ENCODE results near the gene AKAP8L.
"Not testable (repeated sequence)": the region's sequence is repeated elsewhere in the genome, so short reads cannot be mapped to it uniquely, and the experiment has no call there.

Gene AKAP8L

DNA sequence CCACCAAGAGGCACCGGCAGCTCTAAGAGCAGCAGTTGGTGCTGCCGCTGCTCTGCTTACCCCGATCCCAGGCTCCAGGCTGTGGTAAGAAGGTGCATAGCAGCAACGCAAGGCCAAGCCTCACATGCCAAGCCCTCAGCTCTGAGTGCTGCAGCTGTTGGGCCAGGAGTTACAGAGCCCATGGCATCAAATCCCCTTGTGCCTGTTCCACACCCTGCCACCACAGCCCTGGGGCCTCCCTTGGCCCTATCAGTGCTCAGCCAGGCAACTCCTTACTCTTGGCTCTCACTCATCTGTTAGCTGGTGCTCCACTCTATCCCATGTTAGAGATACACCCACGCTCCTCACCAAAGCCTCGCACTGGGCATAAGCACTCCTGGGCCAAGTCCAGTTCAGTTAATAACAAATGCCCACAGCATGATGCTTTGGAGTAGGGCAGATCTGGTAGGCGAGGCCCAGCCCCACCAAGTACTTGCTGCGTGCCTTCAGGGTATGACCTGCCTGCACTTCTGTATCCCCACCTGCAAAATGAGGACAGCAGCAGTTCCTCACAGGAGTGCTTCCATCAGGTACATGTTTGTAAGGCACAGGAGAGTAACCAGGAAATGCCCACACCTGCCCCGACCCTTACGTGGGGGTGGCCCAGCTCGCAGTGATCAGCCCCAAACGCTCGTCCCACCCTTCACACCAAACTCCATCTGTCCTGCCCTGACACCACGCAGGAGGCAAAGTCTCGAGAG lies 16.2 kb downstream of the AKAP8L start:
- Mint-ChIP-seq H3K36me3 (peaks cover 25% of the 10 kb centered on the region), H3K4me3 (no peak overlapping the region), H3K4me1 (peaks cover 6% of the 10 kb centered on the region), H3K9me3 (no peaks in the 10 kb centered on the region), H3K27ac (no peak overlapping the region), H3K27me3 (no peaks in the 10 kb centered on the region)
- CTCF ChIA-PET: interaction anchor here (0.8 kb wide), 1 partner anchor 16 kb away, joined by 3 read pairs; the partner anchor contains the start of gene AKAP8L
- no peak for DNase-seq

DNA sequence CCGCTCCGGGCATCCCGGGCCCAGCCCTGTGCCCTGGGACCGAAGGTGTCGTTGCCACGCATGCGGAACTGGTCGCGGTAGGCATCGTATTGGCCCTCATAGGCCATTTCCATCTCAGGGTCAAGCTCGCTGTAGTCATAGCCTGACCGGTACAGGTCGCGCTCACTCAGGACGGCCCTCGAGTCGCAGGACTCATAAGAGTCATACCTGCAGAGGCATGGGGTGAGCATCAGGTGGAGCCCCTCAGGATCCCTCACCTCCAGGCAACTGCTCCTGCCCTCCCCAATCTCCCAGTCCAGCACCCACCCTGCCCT lies 17.4 kb downstream of the AKAP8L start:
- CTCF ChIA-PET: interaction anchor here (0.8 kb wide), 1 partner anchor 17 kb away, joined by 3 read pairs; the partner anchor contains the start of gene AKAP8L

DNA sequence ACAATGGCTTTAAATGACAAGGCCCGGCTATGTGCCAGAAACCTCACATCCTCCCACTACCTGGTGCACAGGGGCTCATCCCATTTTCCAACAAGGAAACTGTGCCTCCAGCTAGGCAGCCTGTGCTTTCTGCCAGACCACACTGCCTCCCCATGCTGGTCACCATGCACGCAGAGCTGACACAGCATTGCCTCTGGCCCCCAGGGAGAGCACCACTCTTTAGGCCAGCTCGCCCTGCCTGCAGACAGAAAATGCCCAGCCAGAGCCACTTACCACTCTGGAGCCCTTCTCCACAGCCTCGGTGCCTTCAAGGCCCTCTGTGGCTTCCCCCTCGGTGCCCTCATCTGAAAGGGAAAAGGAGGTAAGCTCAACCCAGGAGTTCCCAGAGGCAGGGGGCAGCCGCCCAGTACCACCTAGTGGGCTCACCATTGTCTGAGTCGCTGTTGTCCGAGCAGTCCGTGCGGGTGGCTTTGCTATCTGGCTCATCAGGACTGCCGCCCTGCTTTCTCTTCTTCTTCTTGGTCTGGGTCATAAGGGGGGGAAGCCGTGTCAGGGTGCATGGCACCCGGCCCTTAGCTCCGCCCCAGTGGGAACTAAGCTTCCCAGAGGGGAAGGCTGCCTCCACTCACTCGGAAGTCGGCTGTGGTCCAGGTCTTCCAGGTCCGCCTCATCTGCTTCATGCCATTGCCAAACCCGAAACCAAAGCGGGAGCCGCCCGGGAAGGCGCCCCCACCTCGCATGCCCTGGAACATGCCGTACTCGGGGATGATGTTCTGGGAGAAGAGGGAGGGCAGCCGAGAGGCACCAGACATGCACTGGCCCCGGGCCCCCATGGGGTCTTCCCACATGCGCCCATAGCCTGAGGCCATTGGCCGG lies 18.0 kb downstream of the AKAP8L start:
- H3K27ac Mint-ChIP-seq: no peak overlapping the region
- no peak for DNase-seq
- CTCF ChIA-PET: no interaction called here
- H3K36me3 Mint-ChIP-seq: peaks cover 40% of the 10 kb centered on the region
- H3K27me3 Mint-ChIP-seq: no peaks in the 10 kb centered on the region
- peaks cover 6% of the 10 kb centered on the region for H3K4me1 Mint-ChIP-seq
- no peak overlapping the region for H3K4me3 Mint-ChIP-seq
- H3K9me3 Mint-ChIP-seq: no peaks in the 10 kb centered on the region

More for the DNA sequence above, 17.4 kb downstream of the AKAP8L start:
- no peak overlapping the region for H3K4me3 Mint-ChIP-seq
- peaks cover 6% of the 10 kb centered on the region for H3K4me1 Mint-ChIP-seq
- H3K9me3 Mint-ChIP-seq: no peaks in the 10 kb centered on the region
- peaks cover 37% of the 10 kb centered on the region for H3K36me3 Mint-ChIP-seq
- no peak overlapping the region for H3K27ac Mint-ChIP-seq
- DNase-seq: no peak
- no peaks in the 10 kb centered on the region for H3K27me3 Mint-ChIP-seq

DNA sequence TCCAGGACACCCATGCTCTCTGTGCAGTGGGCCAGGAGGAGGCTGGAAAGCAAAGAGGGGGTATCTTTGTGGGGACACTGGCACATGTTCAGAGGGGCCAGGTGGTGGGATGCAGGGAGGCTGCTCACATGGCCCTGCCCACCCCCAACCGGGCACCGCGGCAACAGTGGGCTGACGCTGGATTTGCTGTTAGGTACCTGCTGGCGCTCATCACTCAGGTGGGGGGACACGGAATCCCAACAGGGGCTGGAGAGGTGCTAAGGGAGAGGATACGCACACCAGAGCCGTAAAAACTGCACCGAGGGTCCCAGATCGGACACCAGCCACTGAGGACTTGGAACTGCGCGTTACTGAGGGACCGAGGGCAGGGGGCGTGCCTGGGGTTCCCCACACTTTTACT lies 19.2 kb downstream of the AKAP8L start:
- no peak overlapping the region for H3K27ac Mint-ChIP-seq
- H3K9me3 Mint-ChIP-seq: no peaks in the 10 kb centered on the region
- no peak for DNase-seq
- peaks cover 42% of the 10 kb centered on the region for H3K36me3 Mint-ChIP-seq
- CTCF ChIA-PET: no interaction called here
- no peak overlapping the region for H3K4me3 Mint-ChIP-seq
- no peaks in the 10 kb centered on the region for H3K27me3 Mint-ChIP-seq
- peaks cover 2% of the 10 kb centered on the region for H3K4me1 Mint-ChIP-seq

DNA sequence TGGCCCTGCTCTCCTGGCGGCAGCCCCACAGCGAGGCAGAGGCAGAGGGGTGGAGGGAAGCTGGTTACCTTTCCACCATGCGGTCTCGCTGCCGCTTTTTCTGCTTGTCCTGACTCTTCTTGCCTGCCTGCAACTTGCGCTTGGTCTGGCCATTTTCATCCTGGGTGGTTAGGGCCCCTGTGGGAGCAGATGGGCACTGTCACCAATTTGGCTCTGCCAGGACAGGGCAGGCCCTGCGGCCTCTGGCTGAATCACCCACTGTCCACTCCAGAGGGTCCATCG lies 19.6 kb downstream of the AKAP8L start:
- H3K9me3 Mint-ChIP-seq: no peaks in the 10 kb centered on the region
- DNase-seq: no peak
- CTCF ChIA-PET: interaction anchor here (0.7 kb wide), 1 partner anchor 157 kb away, joined by 3 read pairs; no protein-coding TSS in a partner anchor
- no peaks in the 10 kb centered on the region for H3K27me3 Mint-ChIP-seq
- no peak overlapping the region for H3K4me3 Mint-ChIP-seq
- no peaks in the 10 kb centered on the region for H3K4me1 Mint-ChIP-seq
- peaks cover 40% of the 10 kb centered on the region for H3K36me3 Mint-ChIP-seq
- H3K27ac Mint-ChIP-seq: no peak overlapping the region

DNA sequence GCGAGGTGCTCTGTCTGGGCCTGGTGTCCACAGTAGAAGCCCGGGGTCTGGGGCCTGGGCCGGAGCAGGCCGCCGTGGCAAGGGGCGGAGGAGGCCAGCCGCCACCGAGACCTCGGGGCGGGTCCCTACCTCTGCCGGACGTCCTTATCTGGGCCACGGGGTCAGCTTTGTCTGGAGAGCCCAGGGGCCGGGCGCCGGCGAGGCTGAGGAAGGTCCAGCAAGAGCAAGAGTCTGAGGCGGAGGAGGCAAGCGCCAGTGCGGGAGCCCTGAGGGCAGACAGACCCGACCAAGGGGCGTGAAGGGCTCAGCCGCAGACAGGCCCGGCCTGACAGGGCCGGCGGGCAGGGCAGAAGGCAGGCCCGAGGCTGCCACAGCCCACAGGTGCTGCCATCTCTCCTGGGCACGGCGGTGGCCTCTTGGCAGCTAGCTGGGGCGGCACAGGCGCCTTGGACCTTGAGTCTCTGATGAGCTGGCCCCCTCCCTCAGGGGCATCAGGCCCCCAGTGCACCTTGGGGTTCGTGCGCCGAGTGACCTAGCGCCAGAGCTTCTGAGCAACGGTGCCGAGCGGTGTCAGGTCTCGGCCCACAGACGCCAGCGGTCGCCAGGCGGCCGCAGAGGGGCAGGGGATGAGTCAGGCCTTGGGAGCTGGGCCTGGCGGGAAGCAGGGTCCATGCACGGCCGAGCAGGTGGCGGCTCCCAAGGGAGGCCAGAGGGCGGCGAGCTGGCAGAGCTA lies 20.1 kb downstream of the AKAP8L start:
- Mint-ChIP-seq H3K27ac (no peak overlapping the region), H3K36me3 (peaks cover 44% of the 10 kb centered on the region), H3K4me3 (no peak overlapping the region), H3K27me3 (no peaks in the 10 kb centered on the region), H3K9me3 (no peaks in the 10 kb centered on the region), H3K4me1 (no peaks in the 10 kb centered on the region)
- no peak for DNase-seq
- CTCF ChIA-PET: interaction anchor here (0.7 kb wide), 1 partner anchor 157 kb away, joined by 3 read pairs; no protein-coding TSS in a partner anchor

DNA sequence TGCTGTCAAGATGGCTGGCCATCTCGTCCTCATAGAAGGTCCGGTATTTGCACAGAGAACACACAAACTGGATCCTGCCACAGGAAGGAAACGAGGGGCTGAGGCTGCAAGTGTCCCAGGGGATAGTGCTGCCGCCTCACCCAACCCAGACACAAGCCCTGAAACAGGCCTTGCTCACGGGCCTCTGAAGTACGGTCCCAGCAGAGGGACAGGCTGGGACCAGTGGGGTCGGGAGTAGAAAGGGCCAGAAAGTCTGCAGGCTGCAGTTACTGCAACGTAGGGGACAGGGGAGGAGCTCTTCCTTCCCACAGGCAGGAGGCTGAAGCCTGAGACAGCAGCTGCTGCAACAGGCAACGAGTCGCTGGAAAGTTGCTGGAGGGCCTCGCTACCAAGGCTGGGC lies 21.0 kb downstream of the AKAP8L start:
- Mint-ChIP-seq H3K4me1 (no peaks in the 10 kb centered on the region), H3K27ac (no peak overlapping the region), H3K9me3 (no peaks in the 10 kb centered on the region), H3K4me3 (no peak overlapping the region), H3K36me3 (peaks cover 52% of the 10 kb centered on the region), H3K27me3 (no peaks in the 10 kb centered on the region)
- DNase-seq: no peak
- CTCF ChIA-PET: no interaction called here

DNA sequence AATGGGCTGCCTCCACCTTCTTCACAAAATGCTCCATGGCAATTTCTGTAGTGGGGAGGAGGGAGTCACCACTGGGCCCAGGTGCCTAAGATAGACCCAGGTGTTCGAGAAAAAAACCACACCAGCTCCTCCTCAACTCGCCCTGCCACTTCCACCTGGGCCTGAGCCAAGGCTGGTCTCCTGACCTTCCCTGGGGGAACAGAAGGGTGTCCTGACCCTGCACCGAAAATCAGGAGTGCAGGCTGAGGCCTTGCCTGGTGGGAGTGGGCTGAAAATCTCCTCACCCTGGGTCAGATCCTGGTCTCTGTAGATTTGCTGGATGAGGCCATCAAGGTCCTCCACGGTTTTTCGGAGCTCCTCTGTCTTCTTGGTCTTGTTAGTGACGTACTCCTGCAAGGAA lies 21.6 kb downstream of the AKAP8L start:
- Mint-ChIP-seq H3K36me3 (peaks cover 52% of the 10 kb centered on the region), H3K4me3 (no peak overlapping the region), H3K27me3 (no peaks in the 10 kb centered on the region), H3K9me3 (no peaks in the 10 kb centered on the region), H3K27ac (no peak overlapping the region), H3K4me1 (no peaks in the 10 kb centered on the region)
- CTCF ChIA-PET: no interaction called here
- DNase-seq: no peak

DNA sequence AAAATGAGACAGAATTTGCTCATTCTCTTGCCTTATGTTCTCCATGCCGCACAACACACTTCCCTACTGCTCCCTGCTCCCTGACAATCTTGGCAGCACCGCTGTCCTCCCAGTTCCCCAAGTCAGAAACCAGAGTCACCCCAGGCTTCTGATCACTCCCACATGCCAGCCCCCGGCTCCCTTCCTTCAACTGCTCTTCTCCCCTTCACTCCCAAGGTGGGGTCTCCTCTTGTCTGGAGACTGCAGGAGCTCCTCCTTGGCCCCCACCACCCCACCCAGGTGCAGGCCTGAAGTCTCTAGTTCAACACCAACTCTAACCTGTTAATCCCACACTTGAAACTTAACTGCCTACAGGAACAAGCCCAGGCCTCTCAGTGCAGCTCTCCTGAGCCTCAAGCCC lies 22.4 kb downstream of the AKAP8L start:
- Mint-ChIP-seq H3K27me3 (no peaks in the 10 kb centered on the region), H3K9me3 (no peaks in the 10 kb centered on the region), H3K4me3 (no peak overlapping the region), H3K27ac (no peak overlapping the region), H3K36me3 (peaks cover 54% of the 10 kb centered on the region), H3K4me1 (no peaks in the 10 kb centered on the region)
- DNase-seq: no peak
- CTCF ChIA-PET: no interaction called here

DNA sequence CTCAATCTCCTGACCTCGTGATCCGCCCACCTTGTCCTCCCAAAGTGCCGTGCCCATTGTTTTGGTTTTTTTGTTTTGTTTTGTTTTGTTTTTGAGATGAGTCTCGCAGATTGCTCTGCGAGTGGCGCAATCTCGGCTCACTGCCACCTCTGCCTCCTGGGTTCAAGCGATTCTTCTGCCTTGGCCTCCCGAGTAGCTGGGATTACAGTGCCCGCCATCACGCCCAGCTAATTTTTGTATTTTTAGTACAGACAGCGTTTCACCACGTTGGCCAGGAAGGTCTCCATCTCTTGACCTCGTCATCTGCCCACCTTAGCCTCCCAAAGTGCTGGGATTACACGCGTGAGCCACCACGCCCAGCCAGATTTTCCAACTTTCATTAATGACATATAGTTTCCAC lies 23.5 kb downstream of the AKAP8L start:
- DNase-seq, H3K27me3 Mint-ChIP-seq, H3K27ac Mint-ChIP-seq, H3K4me1 Mint-ChIP-seq, H3K4me3 Mint-ChIP-seq, CTCF ChIA-PET, H3K9me3 Mint-ChIP-seq: not testable (repeated sequence)
- peaks cover 52% of the 10 kb centered on the region for H3K36me3 Mint-ChIP-seq

DNA sequence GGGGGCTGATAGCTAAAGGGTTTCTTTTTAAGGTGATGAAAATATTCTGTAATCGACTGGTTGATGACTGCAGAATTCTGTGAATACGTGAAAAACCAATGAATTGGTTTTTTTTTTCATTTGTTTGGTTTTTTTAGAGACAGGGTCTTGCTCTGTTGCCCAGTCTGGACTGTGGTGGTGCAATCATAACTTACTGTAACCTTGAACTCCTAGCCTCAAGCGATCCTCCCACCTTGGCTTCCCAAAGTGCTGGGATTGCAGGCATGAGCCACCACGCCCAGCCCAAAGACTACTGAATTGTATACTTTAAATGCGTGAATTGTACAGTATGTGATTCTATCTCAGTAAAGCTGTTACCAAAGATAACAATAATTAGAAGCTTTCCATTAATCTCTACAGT lies 24.4 kb downstream of the AKAP8L start:
- H3K36me3 Mint-ChIP-seq: peaks cover 51% of the 10 kb centered on the region
- H3K27ac Mint-ChIP-seq: no peak overlapping the region
- no peak overlapping the region for H3K4me3 Mint-ChIP-seq
- H3K27me3 Mint-ChIP-seq: no peaks in the 10 kb centered on the region
- CTCF ChIA-PET: no interaction called here
- no peak for DNase-seq
- no peaks in the 10 kb centered on the region for H3K4me1 Mint-ChIP-seq
- no peaks in the 10 kb centered on the region for H3K9me3 Mint-ChIP-seq

DNA sequence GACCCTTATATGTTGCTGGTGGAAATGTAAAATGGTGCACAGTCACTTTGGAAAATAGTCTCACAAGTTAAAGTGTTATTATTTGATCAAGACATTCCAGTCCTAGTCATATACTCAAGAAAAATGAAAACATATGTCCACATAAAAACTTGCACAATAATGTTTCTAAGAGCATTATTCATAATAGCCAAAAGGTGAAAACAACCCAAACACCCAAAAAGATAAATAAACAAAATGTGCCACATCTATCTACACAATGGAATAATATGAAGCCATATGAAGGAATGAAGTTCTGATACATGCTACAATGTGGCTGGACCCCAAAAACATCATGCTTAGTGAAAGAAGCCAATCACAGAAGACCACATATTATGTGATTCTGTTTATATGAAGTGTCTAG lies 24.8 kb downstream of the AKAP8L start:
- H3K9me3 Mint-ChIP-seq: no peaks in the 10 kb centered on the region
- H3K27ac Mint-ChIP-seq: no peak overlapping the region
- no peak for DNase-seq
- H3K27me3 Mint-ChIP-seq: no peaks in the 10 kb centered on the region
- peaks cover 3% of the 10 kb centered on the region for H3K4me1 Mint-ChIP-seq
- peaks cover 54% of the 10 kb centered on the region for H3K36me3 Mint-ChIP-seq
- no peak overlapping the region for H3K4me3 Mint-ChIP-seq
- CTCF ChIA-PET: no interaction called here

DNA sequence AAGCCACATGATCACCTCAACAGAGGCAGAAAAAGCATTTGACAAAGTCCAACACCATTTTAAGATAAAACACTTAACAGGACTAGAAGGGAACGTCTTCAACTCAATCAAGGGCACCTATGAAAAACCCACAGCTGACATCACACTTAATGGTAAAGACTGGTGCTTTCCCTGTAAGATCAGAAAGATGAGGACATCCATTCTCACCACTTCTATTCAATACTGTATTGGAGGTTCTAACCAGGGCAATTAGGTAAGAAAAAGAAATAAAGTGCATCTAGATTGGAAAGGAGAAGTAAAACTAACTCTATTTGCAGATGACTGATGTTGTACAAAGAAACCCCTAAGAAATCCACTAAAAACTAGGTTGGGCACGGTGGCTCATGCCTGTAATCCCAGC lies 28.0 kb downstream of the AKAP8L start:
- Mint-ChIP-seq H3K4me3 (no peak overlapping the region), H3K27me3 (no peaks in the 10 kb centered on the region), H3K9me3 (no peaks in the 10 kb centered on the region), H3K36me3 (peaks cover 32% of the 10 kb centered on the region), H3K4me1 (peaks cover 3% of the 10 kb centered on the region), H3K27ac (no peak overlapping the region)
- no peak for DNase-seq
- CTCF ChIA-PET: no interaction called here

DNA sequence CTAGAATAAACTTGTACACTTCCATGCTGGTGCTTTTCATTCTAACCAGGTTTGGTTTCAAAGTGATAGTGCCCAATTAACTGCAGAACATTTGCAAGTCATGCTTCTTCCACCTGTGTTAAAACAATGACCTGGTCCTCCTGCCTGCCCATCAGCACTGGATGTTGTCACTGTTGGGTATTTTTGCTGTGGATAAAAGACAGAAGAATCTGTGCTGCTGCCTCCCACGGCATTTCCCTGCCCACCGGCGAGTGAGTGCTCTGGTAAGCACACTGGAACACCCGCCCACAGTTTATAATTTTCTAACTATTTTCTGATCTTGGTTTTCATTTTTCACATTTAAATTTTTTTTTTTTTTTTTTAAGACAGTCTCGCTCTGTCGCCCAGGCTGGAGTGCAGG lies 36.9 kb downstream of the AKAP8L start:
- Mint-ChIP-seq H3K4me1 (peaks cover 31% of the 10 kb centered on the region), H3K27ac (no peak overlapping the region), H3K36me3 (peaks cover 13% of the 10 kb centered on the region), H3K27me3 (no peaks in the 10 kb centered on the region), H3K4me3 (no peak overlapping the region), H3K9me3 (no peaks in the 10 kb centered on the region)
- CTCF ChIA-PET: no interaction called here
- DNase-seq: no peak

DNA sequence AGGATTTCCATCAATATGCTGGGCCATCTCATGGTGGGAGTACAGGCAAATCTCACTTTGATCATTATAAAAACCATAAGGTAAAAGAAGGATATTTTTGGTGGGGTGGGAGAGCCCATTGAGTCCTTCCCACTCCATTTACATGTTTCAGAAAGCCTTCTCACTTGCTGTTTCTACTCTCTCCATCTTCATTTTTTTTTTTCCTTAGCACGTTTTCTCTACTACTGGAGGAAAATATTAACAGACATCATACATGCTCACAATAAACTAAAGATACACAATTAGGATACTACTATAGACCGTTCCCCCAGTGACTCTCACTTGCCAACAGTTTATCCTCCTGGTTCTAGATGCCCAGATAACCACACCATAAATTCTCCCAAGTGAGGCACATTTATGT lies 37.4 kb downstream of the AKAP8L start:
- Mint-ChIP-seq H3K4me1 (peaks cover 35% of the 10 kb centered on the region), H3K36me3 (peaks cover 13% of the 10 kb centered on the region), H3K27me3 (no peaks in the 10 kb centered on the region), H3K9me3 (no peaks in the 10 kb centered on the region), H3K4me3 (peak overlapping the region; percentile 85), H3K27ac (no peak overlapping the region)
- CTCF ChIA-PET: no interaction called here
- no peak for DNase-seq
